ENCODE results near the gene SPRING1.

The SPRING1 gene

GRCh38 chr12:116689979-116690744, 47.7 kb downstream of the SPRING1 start:
- DNase-seq (ENCODE audit: low read depth): no peak
- H3K4me3 ChIP-seq (ENCODE audit: low read depth, low read length): no peak overlapping the region
- TF ChIP-seq MYC (IDR thresholded peaks at IDR 0.05; ENCODE audit: low read depth, low read length) (no peak), CTCF (IDR thresholded peaks at IDR 0.05; ENCODE audit: low read depth, low read length) (no peak), POLR2A (IDR thresholded peaks at IDR 0.05; ENCODE audit: extremely low read depth, insufficient read length) (no peak), MAX (IDR thresholded peaks at IDR 0.05; ENCODE audit: low read depth, low read length) (no peak)

- DNase-seq (ENCODE audit: low read depth): no peak
- TF ChIP-seq MYC (IDR thresholded peaks at IDR 0.05; ENCODE audit: low read depth, low read length) (no peak), MAX (IDR thresholded peaks at IDR 0.05; ENCODE audit: low read depth, low read length) (no peak)
- H3K4me3 ChIP-seq (ENCODE audit: low read depth, low read length): no peak overlapping the region
These were observed 48.3 kb downstream of the SPRING1 start for GRCh38 chr12:116689521-116689920.

Measured in NB4 (cell line).